ENCODE results near the gene TOMT. TPM values are rescaled to one million over a fixed set of nuclear protein-coding genes. Genes with fewer than 3 reads are reported as not detected.
"Not testable (repeated sequence)": the region's sequence is repeated elsewhere in the genome, so short reads cannot be mapped to it uniquely, and the experiment has no call there.

Gene TOMT
- total RNA-seq, 1 donor from 2014 or later: not detected

GRCh38 chr11:72146625-72147024, 40.9 kb downstream of the TOMT start:
- no peaks in the 10 kb centered on the region for H3K9me3 Mint-ChIP-seq
- TF ChIP-seq CTCF (IDR thresholded peaks at IDR 0.05; ENCODE audit: unreplicated experiment): no peak
- no peak overlapping the region for H3K4me3 Mint-ChIP-seq
- H3K4me1 Mint-ChIP-seq: peaks cover 11% of the 10 kb centered on the region
- no peak overlapping the region for H3K27ac Mint-ChIP-seq
- no peaks in the 10 kb centered on the region for H3K36me3 Mint-ChIP-seq
- DNase-seq (ENCODE audit: low spot score in 2 of 2, unreplicated experiment in 2 of 2): no peak
- H3K27me3 Mint-ChIP-seq (ENCODE audit: low read depth): no peaks in the 10 kb centered on the region

GRCh38 chr11:72150882-72151281, 45.2 kb downstream of the TOMT start:
- Mint-ChIP-seq H3K4me3 (no peak overlapping the region), H3K4me1 (no peaks in the 10 kb centered on the region), H3K9me3 (no peaks in the 10 kb centered on the region), H3K27ac (no peak overlapping the region), H3K27me3 (ENCODE audit: low read depth) (no peaks in the 10 kb centered on the region), H3K36me3 (no peaks in the 10 kb centered on the region)
- no peak for TF ChIP-seq CTCF (IDR thresholded peaks at IDR 0.05; ENCODE audit: unreplicated experiment)
- DNase-seq (ENCODE audit: low spot score in 2 of 2, unreplicated experiment in 2 of 2): no peak

- not testable (repeated sequence) for DNase-seq (ENCODE audit: low spot score in 2 of 2, unreplicated experiment in 2 of 2); H3K27ac Mint-ChIP-seq; H3K36me3 Mint-ChIP-seq; H3K4me1 Mint-ChIP-seq; H3K27me3 Mint-ChIP-seq (ENCODE audit: low read depth); H3K4me3 Mint-ChIP-seq; H3K9me3 Mint-ChIP-seq
Observed at GRCh38 chr11:72153874-72154273, 48.1 kb downstream of the TOMT start.

GRCh38 chr11:72154816-72155215, 49.1 kb downstream of the TOMT start:
- Mint-ChIP-seq H3K27ac (no peak overlapping the region), H3K4me1 (no peaks in the 10 kb centered on the region), H3K4me3 (no peak overlapping the region), H3K27me3 (ENCODE audit: low read depth) (peaks cover 18% of the 10 kb centered on the region), H3K36me3 (no peaks in the 10 kb centered on the region), H3K9me3 (no peaks in the 10 kb centered on the region)
- DNase-seq (ENCODE audit: low spot score in 2 of 2, unreplicated experiment in 2 of 2): no peak
- TF ChIP-seq CTCF (IDR thresholded peaks at IDR 0.05; ENCODE audit: unreplicated experiment): no peak

- H3K27me3 Mint-ChIP-seq (ENCODE audit: low read depth): peaks cover 25% of the 10 kb centered on the region
Observed at GRCh38 chr11:72155751-72156150, 50.0 kb downstream of the TOMT start.

GRCh38 chr11:72157131-72157530, 51.4 kb downstream of the TOMT start:
- peaks cover 29% of the 10 kb centered on the region for H3K27me3 Mint-ChIP-seq (ENCODE audit: low read depth)
- peaks cover 7% of the 10 kb centered on the region for H3K9me3 Mint-ChIP-seq
- no peaks in the 10 kb centered on the region for H3K36me3 Mint-ChIP-seq
- TF ChIP-seq CTCF (IDR thresholded peaks at IDR 0.05; ENCODE audit: unreplicated experiment): no peak
- no peak overlapping the region for H3K4me3 Mint-ChIP-seq
- no peaks in the 10 kb centered on the region for H3K4me1 Mint-ChIP-seq
- DNase-seq (ENCODE audit: low spot score in 2 of 2, unreplicated experiment in 2 of 2): no peak
- no peak overlapping the region for H3K27ac Mint-ChIP-seq

More at GRCh38 chr11:72155751-72156150, 50.0 kb downstream of the TOMT start:
- no peak overlapping the region for H3K27ac Mint-ChIP-seq
- H3K4me3 Mint-ChIP-seq: no peak overlapping the region
- TF ChIP-seq CTCF (IDR thresholded peaks at IDR 0.05; ENCODE audit: unreplicated experiment): no peak
- no peak for DNase-seq (ENCODE audit: low spot score in 2 of 2, unreplicated experiment in 2 of 2)
- no peaks in the 10 kb centered on the region for H3K36me3 Mint-ChIP-seq
- H3K9me3 Mint-ChIP-seq: no peaks in the 10 kb centered on the region
- H3K4me1 Mint-ChIP-seq: no peaks in the 10 kb centered on the region

Small RNA genes within 50 kb of the gene (microRNA-seq; reads per million reads assigned to microRNA genes)
- gene MIR3165: not detected

Other genes with a start within 250 kb of the TOMT start
- gene DEFB131B, start 227.5 kb upstream of the TOMT start, total RNA-seq: not detected in 3 replicates
- 14.3 to 16.8 TPM (median 14.6 TPM) in 3 replicates for gene XNDC1N, start 177.3 kb upstream of the TOMT start, total RNA-seq
- 48.3 to 55.4 TPM (median 52.2 TPM) in 3 replicates for gene RNF121, start 176.9 kb upstream of the TOMT start, total RNA-seq
- gene IL18BP, start 107.0 kb upstream of the TOMT start, total RNA-seq: 18.4 to 20.9 TPM (median 18.6 TPM) in 3 replicates
- gene NUMA1, start 25.4 kb upstream of the TOMT start, total RNA-seq: 317 to 334 TPM (median 327 TPM) in 3 replicates
- gene LRRC51, start 25.1 kb upstream of the TOMT start, total RNA-seq: 3.0 to 5.2 TPM (median 4.3 TPM) in 3 replicates
- 69.1 to 76.5 TPM (median 74.2 TPM) in 3 replicates for gene LAMTOR1, start 2.6 kb upstream of the TOMT start, total RNA-seq
- gene ANAPC15, start 6.8 kb downstream of the TOMT start, total RNA-seq: 39.3 to 39.5 TPM (median 39.4 TPM) in 3 replicates
- gene FOLR3, start 29.8 kb downstream of the TOMT start, total RNA-seq: not detected in 3 replicates
- 0.44 to 1.0 TPM (median 0.47 TPM) in 3 replicates for gene FOLR1, start 86.2 kb downstream of the TOMT start, total RNA-seq
- not detected in 3 replicates for gene FOLR2, start 110.9 kb downstream of the TOMT start, total RNA-seq
- gene INPPL1, start 118.8 kb downstream of the TOMT start, total RNA-seq: 279 to 299 TPM (median 289 TPM) in 3 replicates
- not detected in 3 replicates for gene PHOX2A, start 138.3 kb downstream of the TOMT start, total RNA-seq

Measured in mesothelial cell of epicardium (in vitro differentiated cells).